Activated CD4-positive, alpha-beta T cell treated with anti-CD3 and anti-CD28 coated beads, Interleukin-2, amount 50 U/mL, for 24 hours (primary cell): ENCODE results near the gene VCL.

ENCODE experiments used
- DNase-seq, 2 donors: peaks; one replicate each; pipeline ENCODE4 v3.0.0-alpha.2; 2020; ENCODE audit warnings: low read depth in 1 of 2, low spot score in 1 of 2

The VCL gene

DNA sequence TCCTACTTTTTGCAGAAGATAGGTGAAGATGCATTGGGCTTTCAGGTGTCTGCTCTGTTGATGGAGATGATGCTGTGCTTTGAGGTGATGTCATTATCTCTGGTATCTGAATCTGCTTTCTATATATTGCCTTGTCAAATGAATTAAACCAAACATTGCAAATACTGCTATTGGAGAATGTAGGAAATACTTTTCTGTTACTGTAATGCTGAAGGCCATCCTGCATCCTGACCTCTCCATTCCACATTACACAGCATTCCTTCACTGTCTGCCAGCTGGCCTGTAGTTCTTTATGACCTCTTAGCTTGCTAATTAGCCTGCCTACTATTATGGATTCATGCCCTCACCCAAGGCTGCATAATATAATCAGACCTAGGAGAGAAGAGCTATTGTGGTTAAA lies 73.2 kb downstream of the VCL start:
- no peak for DNase-seq

DNA sequence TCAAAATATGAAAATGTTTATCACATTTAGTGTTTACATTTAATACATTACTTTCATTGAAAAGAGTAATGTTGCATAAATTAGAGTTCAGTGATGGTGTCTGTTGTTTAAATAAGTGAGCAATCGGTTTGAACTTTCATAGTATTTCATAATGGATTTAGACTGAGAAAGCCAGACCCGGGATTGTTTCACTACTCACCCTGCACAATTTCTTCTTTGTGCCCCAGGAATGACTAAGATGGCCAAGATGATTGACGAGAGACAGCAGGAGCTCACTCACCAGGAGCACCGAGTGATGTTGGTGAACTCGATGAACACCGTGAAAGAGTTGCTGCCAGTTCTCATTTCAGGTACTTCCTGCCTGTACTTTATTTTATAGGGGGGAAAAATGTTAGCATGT lies 74.6 kb downstream of the VCL start:
- DNase-seq, result no peak

DNA sequence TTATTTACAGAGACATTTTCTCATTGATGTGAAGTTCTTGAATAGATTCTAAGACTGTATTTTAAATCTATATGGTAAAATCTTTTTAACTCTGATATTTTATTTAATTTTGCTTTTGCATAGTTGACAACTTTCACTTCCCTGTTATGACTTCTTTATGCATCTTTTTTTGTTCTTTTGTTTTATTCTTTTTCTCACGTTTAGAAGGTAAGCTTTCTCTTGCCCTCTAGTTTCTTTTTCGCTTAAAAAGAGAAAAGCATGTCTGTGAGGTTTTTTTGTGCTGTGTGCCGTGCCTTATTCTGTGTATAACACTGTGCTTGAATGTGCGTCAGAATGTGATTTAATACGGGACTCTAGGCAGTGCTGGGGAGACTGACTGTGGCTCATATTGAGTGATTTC lies 78.0 kb downstream of the VCL start:
- no peak for DNase-seq

DNA sequence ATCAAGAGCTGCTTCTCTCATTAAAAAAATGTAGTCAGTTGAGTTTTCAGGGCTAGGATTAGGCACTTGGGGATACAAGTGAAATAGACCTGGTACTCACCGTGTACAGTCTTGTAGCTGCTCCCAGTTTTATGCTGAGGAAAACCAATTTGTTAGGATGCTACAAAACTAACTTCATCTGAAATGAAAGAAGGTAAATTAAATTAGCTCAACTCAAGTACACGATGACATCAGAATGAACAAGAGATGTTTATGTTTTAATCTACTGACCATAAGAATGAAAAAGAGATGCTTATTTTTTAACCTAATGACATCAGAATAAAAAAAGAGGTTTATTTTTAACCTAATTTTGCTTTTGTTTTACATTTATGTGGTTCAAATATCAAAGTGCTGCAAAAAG lies 79.0 kb downstream of the VCL start:
- DNase-seq, result no peak

DNA sequence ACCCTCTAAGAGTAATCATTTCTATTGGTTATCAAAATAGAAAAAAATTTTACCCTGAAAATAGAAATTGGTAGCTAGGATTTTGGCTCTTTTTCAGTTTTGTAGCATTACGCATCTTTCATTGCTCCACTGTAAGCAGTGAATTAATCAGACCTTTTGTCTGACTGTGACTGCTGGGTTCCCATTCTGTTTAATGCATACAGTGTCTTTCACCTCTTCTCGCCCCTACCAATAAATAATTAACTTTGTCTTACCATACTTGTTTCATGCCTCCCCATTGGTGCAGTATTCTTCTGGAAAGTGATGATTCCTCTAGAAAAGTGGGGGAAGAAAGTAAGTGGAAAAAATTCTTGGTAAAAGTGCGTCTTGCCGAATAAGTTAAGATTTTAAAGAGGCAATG lies 79.5 kb downstream of the VCL start:
- DNase-seq, result no peak

DNA sequence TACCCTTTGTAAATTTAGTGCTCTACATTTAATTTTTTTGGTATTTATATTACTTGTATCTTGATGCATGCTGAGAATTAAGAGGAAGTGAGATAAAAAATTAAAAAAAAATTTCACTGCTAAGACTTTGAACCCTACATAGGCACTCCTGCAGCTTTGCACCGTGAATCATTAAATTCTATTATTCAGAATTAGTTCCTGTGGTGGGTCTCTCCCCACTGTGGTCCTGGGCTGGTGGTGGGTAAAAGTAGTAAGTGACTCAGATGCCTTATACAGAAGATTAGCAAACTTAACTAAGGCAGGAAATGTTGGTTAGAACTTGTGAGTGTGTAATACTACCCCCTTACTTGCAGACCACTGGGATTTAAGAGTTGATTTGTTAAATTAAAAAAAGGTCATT lies 80.1 kb downstream of the VCL start:
- DNase-seq, result peak in 1 of 2 donors; percentile 25

DNA sequence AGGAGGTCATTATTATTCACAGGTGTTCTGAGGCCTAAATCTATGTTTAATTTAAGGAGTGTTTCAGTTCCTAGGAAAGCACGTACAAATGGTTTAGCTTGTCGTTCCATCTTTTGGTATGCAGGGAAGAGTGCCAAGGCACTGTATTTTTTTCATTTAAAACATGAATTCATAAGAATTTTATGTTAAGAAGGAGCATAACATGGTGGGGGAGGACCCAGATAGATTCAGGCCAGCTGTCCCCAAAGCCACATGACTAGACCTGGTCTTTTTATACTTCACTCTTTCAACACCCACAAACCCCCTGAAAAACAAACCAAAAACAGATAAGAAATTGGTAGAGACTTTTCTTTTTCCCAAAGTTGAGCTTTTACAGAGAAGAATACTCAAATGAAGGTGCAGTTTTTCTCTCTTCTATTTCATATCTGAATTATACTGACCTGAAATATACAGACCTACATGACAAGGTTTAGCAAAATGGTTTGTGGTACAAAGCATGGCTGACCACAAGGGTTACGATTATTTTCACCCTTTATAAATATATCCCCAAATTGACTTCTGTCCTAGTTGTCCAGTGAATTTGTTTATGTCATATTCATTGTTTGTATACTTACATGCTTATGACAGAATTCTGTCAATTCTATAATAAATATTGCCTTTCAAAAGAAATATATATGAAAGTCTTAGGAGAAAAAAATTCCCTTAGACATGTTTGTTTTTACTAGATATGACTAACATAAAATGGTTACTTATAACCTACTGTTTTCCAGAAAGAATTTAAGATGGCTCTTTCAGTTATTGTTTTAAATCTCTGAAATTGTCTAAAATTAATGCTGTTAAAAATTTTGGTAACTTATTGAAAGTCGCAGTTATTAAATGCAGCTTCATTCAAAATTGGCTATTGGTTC lies 81.4 kb downstream of the VCL start:
- no peak for DNase-seq

DNA sequence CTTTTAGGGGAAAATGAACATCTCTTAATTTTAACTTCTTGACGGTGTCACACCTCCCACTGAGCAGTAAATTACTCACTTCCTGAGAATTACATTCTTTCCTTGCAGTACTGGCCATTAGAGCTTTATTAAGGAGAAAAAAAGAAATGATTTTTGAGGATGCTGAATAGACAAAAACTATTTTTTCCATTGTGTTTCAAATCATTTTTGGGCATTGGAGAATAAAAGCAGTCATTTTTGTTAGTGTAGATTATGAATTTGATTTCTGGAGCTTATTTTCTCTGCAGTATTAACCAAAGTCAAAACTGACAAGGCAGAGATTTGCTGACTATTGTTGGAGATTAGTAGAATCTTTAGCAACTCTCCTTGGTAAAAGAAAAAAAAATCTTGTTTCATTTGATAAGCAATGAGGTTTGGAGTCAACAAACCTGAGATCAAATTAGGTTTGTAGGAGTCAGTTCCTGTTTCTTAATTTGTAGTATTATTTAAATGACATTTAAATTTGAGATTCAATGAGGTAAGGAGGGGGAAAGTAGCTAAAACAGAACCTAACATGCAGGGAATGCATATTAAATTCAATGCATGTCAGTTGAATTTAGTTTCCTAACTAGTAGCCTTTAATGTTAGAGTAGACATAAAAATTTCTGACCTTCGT lies 82.1 kb downstream of the VCL start:
- DNase-seq, result no peak

DNA sequence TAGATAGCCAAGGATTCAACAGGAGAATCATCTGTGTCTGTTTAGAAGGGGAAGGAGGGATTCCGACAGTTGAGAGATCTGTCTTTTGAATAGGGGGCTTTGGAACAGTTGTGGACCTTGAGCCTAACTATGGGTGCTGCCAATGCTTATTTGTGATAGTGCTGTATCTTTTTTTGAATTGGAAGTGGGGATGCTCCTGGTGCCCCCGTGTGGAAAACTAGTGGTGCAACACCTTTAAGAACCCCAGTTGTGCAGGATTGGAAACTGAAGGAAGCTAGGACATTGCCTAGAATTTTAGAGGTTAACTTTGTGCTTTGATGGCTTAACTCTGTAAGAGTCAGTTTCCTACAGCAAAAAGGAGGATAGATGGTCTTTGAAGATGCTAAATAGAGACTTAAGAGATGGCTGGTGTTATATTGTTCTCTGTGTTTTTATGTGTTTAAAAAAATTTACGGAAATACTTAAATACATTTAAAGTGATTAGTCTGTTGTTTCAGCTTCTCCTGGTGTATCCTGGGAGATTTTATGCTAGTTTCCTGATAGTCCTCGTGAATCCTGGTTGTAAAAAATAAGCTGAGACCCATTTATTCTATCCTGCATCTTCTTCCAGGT lies 83.4 kb downstream of the VCL start:
- peak in 1 of 2 donors; percentile 30 for DNase-seq

DNA sequence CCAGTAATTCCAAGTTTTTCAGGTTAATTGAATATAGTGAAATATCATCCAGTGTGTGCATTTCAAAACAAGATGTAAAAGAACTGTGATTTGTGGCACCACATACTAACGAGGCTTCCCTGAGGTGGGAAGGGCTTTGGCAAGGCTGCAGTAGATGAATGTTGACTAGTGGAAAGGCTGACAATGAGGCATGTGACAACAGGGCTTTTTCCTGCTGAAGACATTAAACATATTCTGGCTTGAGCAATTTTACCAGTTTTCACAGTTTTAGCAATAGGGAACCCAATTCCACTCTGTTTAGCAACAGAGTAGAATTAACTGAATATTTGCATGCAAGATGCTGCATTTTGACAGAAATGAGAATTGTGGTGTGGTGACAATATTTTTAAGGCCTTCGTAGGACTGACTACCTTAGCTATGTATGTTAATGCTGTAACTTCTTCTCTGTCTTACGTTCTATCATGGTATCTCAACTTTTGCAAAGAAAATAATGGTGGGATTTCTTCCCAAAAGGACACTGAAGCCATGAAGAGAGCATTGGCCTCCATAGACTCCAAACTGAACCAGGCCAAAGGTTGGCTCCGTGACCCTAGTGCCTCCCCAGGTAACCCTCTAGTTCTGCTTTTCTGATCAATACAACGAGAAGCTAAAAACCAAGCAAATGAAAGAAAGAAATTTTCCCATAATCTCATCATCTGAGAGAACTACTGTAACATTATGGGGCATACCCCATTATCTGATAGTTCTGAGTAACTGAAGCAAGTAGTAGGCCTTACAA lies 84.2 kb downstream of the VCL start:
- DNase-seq, result no peak

DNA sequence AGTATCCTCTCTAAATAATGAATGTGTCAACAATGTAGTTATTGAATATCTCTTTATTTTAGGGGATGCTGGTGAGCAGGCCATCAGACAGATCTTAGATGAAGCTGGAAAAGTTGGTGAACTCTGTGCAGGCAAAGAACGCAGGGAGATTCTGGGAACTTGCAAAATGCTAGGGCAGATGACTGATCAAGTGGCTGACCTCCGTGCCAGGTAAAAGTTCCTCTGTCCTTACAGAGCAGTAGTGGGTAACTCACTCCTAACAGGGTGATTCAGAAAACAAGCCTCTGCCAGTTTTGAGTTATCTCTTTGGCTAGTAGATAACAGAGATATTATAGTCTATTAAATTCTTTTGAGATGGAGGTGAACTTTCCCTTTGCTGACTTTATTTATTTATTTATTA lies 85.4 kb downstream of the VCL start:
- no peak for DNase-seq

DNA sequence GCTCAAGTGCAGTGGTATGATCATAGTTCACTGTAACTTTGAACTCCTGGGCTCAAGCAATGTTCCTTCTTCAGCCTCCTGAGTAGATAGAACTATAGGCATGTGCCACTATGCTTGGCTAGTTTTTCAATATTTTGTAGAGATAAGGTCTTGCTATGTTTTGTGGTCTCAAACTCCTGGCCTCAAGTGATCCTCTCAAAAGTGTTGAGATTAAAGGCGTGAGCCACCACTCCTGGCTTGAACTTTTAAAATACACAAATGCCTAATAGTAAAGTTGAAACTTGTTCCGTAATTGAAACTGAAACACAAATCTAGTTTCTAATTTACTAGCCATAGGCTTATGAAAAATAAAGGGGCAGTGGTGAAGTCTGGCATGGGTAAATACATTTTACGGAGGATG lies 87.0 kb downstream of the VCL start:
- DNase-seq, result no peak

DNA sequence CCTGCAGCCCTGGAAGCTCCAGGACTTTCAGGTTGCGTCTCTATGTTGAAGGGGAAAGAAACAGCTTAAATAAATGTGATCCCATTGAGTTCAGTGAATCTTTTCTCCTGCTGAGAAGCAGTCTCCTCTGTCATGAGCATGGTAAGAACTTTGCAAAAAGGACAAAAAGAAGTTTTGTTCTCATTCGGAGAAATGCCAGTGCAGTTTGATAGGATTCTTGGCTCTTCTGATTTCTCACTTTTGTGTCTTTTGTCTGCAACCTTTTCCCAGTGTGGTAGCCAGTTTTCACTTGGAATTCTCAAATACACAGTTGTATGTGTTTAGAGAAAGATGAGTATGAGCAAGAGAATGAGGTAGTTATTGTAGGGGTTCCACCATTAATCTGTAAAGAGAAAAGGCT lies 88.4 kb downstream of the VCL start:
- no peak for DNase-seq

DNA sequence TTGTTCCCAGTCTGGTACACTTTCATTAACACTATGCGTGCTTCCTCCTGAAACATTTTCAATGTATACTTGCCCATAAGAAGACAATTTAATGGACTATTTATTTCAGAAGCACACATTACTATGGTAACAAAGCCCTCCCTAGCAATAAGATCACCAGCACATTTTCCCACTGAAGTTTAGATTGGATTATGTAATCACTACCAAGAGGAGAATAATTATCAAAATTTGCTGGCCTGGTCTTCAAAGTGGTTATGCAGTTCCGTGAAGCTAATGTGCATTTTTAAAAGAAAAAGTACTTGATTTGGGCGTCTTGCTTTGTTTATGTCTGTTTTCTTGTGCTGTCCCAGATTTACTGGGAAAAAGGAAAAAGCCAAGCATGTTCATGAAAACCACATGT lies 90.8 kb downstream of the VCL start:
- no peak for DNase-seq

DNA sequence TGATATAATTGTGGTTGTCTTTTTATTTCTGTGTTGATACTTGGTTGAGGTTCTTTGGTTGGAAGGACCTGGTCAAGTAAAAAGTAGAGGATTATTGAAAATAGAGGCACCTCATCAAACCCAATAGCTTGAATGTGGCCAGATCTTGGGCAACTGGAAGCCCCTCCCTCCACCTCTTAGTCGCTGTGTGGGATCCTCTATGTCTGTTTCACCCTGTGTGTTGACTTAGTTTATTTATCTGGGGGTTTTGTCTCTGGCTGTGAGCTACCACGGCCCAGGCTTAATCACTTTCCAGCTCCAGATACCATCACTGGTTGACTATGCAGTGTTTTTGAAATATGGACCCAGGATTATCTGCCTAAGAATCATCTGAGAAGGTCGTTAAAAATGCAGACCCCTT lies 94.5 kb downstream of the VCL start:
- no peak for DNase-seq

DNA sequence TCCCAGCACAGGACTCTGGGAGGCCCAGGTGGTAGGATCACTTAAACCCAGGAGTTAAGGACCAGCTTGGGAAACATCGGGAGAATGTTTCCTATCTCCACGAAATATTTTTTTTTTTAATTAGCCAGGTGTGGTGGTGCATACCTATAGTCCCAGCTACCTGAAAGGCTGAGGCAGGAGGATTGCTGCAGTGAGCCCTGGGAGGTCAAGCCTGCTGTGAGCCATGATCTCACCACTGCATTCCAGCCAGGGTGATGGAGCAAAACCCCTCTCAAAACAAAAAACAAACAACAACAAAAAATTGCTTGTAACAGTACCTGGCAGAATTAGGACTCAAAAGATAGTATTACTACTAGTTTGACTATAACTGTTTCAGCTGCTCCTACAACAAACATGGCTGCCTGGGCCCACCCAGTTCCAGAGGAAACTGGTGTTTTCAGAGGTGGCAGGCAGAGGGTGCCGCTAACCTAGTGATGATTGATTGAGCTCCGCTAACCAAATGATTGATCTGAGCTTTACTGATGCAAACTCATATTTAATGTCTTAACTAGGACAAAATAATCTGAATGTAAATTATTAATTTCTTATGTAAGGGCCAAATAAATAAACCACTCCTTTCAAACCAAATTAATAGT lies 95.7 kb downstream of the VCL start:
- no peak for DNase-seq

DNA sequence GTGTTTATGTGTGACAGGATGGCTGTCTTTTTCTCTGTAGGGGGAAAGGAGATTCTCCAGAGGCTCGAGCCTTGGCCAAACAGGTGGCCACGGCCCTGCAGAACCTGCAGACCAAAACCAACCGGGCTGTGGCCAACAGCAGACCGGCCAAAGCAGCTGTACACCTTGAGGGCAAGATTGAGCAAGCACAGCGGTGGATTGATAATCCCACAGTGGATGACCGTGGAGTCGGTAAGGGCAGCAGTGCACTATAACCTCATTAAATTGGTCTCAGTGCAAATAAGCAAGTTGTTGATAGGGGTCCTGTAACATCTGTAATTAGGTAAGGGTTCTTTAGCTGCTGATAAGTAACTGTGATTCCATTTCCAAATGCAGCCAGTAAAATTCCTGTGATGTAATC lies 96.3 kb downstream of the VCL start:
- DNase-seq, result no peak

DNA sequence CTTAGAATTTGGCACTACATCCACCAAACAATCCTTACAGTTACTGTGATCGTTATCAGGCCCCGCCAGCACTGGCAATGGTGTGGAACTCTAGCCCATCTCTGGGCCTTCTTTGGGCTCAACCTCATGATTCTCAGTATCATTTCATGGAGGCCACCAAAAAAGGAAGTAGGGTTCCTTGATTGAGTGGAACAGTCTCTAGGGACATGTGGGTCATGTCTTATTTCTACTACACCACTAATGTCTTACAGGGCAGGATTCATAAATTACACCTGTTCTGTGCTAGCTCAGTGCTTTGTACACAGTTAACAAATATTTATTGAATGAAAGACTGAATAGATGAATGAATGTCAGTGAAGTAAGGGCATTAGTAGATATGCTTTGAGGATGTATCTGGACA lies 98.9 kb downstream of the VCL start:
- no peak for DNase-seq

DNA sequence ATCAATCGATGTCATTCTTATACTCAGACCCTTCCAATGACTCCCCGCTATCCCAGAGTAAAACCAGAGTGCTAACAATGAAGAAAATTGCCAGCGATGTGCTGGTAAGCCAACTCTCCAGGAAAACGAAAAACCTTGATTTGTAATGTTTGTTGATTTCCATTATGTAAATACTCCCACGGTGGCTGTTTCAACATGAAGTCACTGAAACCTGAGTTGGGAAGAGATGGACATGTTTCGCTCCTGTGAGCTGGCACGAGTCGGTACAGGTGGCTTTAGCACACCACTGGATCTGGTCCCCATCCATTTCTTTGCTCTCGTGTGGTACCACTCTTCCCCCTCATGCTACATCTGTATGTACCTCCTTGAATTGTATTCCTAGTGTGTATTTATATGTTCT lies 99.9 kb downstream of the VCL start:
- no peak for DNase-seq

DNA sequence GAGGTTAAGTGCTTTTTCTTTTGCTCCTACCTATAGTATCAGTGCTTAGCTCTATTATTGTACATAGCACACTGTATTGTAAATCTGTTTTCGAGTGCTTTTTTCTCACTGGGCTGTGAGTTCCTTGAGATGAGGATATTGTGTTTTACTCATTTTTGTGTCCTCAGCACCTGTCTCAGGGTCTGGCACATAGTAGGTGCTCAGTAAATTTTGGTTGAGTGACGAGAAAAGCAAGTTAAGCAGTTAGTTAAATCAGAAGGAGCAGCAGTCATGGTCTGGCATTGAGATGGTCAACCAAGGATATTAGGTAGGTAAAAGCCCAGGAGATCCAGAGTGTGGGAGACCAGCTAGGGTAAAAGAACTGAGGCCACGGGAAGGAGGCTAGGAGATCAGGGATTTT lies 101.5 kb downstream of the VCL start:
- no peak for DNase-seq

DNA sequence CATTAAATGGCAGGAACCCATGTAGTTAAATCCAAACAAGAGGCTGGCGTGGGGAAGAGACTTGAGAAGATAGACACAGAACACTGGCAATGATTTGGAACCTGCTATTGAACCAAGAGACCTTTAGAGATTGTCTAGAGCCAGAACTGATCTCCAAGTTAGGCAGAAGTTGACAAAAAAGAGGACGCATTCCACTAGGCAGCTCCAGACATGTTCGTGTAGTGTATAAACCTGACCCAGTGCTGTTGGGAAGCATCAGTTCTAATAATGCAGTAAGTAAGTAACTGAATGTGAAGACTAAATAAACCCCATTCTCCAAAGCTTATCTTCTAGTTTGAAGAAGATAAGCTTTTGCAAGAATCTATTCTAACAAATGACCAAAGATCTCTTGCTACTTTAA lies 101.9 kb downstream of the VCL start:
- DNase-seq, result no peak
